NT2/D1 (cell line): Measurements from ENCODE around the gene FAM78B.

ENCODE experiments used
- SUZ12 ChIP-seq: IDR thresholded peaks from 2 replicates; pipeline ENCODE4 v1.6.1; 2011; ENCODE audit not compliant: insufficient read length, insufficient read depth; ENCODE audit errors: extremely low read depth
- YY1 ChIP-seq: IDR thresholded peaks from 2 replicates; pipeline ENCODE4 v1.6.1; 2011; ENCODE audit not compliant: insufficient read length, insufficient read depth

DNA sequence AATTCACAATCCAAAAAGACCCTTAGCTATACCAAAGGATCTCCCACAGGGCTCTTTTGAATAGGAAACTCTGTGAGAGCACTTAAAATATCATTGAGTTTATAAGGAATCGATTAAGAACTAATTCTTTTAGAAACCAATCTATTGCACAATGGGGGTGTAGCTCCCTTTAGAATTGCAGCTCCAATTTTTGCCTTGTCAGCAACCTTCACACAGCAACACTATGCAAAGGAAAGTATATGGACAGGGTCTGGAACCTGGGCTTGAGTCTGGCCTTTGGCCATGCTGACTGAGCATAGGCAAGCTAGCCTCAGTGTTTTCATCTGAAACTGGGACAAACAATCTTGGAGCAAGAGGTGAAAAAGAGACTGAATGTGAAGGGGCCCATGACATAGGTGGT is 17.2 kb upstream of the FAM78B start:
- TF ChIP-seq SUZ12 (no peak), YY1 (no peak)
